Stomach (tissue), 9 donors: ENCODE data around the gene ABCA1. TPM values are rescaled to one million over a fixed set of nuclear protein-coding genes. Genes with fewer than 3 reads are reported as not detected.

Experiments
- DNase-seq, 2 donors: peaks; one replicate each; pipeline versions ENCODE4 v3.0.0 to v3.0.0-alpha.2; 2013 to 2019
- H3K27ac ChIP-seq, 5 donors: fragments of 200-600 bp in 4 of 5; sonication (generic) in 4 of 5; one replicate each; pipeline ENCODE4 v1.5.1; 2013 to 2019; ENCODE audit warnings: mild to moderate bottlenecking in 1 of 5, moderate library complexity in 1 of 5
- H3K27me3 ChIP-seq, 3 donors: fragments of 200-600 bp; sonication (generic); one replicate each; pipeline ENCODE4 v1.5.1; 2017 to 2019; ENCODE audit warnings: mixed run types in 1 of 3
- H3K36me3 ChIP-seq, 4 donors: fragments of 200-600 bp; sonication (generic); 1 replicate in 3 of 4; 2 replicates in 1 of 4; pipeline ENCODE4 v1.5.1; 2016 to 2019
- H3K4me1 ChIP-seq, 4 donors: fragments of 200-600 bp; sonication (generic); one replicate each; pipeline ENCODE4 v1.5.1; 2016 to 2019
- H3K4me3 ChIP-seq, 4 donors: fragments of 200-600 bp; sonication (generic) in 3 of 4; one replicate each; pipeline ENCODE4 v1.5.1; 2016 to 2019; ENCODE audit warnings: mild to moderate bottlenecking in 1 of 4
- H3K9me3 ChIP-seq, 4 donors: fragments of 200-600 bp; sonication (generic); one replicate each; pipeline ENCODE4 v1.5.1; 2016 to 2019
- EP300 ChIP-seq: sonication (generic); formaldehyde crosslinking; IDR thresholded peaks from one replicate; pipeline ENCODE4 v1.6.1; 2017; ENCODE audit warnings: antibody characterized with exemption
- POLR2A ChIP-seq, 4 donors: fragments of 450-650 bp; IDR thresholded peaks; one replicate each; pipeline ENCODE4 v1.6.1; 2016; ENCODE audit warnings: antibody characterized with exemption in 4 of 4, control low read depth in 2 of 4, mild to moderate bottlenecking in 1 of 4, moderate library complexity in 1 of 4
- POLR2AphosphoS5 ChIP-seq, 3 donors: sonication (generic); formaldehyde crosslinking; IDR thresholded peaks; one replicate each; pipeline ENCODE4 v1.6.1; 2016; ENCODE audit warnings: antibody characterized with exemption in 3 of 3
- WGBS, 5 donors: extraction: QIAGEN DNeasy Blood & Tissue Kit in 3 of 5; methylation state at CpG; one replicate each; pipeline versions ENCODE4 v1.1.5 to v1.1.7; 2013 to 2018; 5-methylcytosine and 5-hydroxymethylcytosine counted together
- intact Hi-C: fragments of 100-400 bp; cut with DNase I; formaldehyde crosslinking; loops from one replicate; pipeline ENCODE4 v1.15.1; 2023; ENCODE audit warnings: low total_unique reads
- polyA plus RNA-seq, 3 donors: library from polyadenylated mRNA; stranded (reverse); fragments of 200-250 nt; gene quantifications; one replicate each; pipeline ENCODE4 v1.2.3, GENCODE V29; 2013
- total RNA-seq, 5 donors: library from RNA; depleted of rRNA; stranded (reverse); fragments of >200 nt; gene quantifications; one replicate each; pipeline versions ENCODE4 v1.1.0 to v1.2.3, GENCODE V29; 2014 to 2016
- TF ChIP-seq, protein P1 (sequence below), 7 experiments: fragments of 450-650 bp in 4 of 7; fragments of 200-600 bp in 3 of 7; sonication (generic) in 3 of 7; IDR thresholded peaks; one replicate each; pipeline ENCODE4 v1.5.1; 2016 to 2019; ENCODE audit warnings: antibody characterized with exemption in 7 of 7, control low read depth in 2 of 7, mild to moderate bottlenecking in 1 of 7
- donor health status: healthy with polysubstance abuse.
- donor health status: Bipolar disorder and iron deficiency.
- donor health status: healthy.

Gene ABCA1
- total and polyA plus RNA-seq, 8 donors = 1.9 to 75.3 (median 18.4) TPM

DNA sequence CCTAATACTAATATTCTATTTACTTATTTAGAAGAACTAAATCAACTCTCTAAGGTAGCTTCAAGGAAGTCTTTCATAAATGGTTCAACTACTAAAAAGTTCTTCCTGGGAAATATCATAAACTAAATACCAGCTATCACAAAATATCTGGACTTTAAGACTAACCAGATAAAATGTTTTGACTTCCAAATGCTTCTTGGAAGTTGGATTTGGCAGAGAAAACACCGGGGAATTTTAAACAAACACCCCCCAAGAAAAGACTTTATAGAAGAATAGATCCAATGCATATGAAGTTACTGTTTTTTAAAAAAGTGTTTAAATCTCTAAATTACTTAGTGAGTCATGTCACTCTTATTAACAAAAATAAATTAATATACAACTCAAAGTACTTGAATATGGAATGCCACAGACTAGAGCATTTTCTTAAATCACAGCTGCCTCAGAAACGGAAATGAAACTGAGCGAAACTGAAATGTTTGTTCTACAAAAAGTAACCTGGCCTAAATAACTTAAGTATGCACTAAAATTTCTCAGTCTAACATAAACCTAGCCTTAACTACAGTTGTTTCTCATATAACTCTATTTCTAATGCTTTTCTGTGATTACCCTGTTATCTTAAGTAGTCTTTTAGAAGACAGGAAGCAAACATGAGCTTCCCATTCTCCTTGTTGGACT is 6.8 kb downstream of the ABCA1 start:
- peak in 1 of 2 donors; percentile 28 for DNase-seq
- Histone ChIP-seq H3K36me3 (no peaks in the 10 kb centered on the region), H3K4me3 (no peak overlapping the region), H3K4me1 (peaks cover 15 to 96% (median 55%) of the 10 kb centered on the region in 4 donors), H3K27ac (peak overlapping the region in 3 of 5 donors; percentile 44 to 58 (median 48)), H3K9me3 (no peaks in the 10 kb centered on the region), H3K27me3 (no peaks in the 10 kb centered on the region)
- intact Hi-C loops = no loop called here
- TF ChIP-seq EP300 (no peak), POLR2AphosphoS5 (IDR thresholded peaks at IDR 0.05) (no peak), POLR2A (IDR thresholded peaks at IDR 0.05) (no peak)
- TF ChIP-seq, protein P1, sequence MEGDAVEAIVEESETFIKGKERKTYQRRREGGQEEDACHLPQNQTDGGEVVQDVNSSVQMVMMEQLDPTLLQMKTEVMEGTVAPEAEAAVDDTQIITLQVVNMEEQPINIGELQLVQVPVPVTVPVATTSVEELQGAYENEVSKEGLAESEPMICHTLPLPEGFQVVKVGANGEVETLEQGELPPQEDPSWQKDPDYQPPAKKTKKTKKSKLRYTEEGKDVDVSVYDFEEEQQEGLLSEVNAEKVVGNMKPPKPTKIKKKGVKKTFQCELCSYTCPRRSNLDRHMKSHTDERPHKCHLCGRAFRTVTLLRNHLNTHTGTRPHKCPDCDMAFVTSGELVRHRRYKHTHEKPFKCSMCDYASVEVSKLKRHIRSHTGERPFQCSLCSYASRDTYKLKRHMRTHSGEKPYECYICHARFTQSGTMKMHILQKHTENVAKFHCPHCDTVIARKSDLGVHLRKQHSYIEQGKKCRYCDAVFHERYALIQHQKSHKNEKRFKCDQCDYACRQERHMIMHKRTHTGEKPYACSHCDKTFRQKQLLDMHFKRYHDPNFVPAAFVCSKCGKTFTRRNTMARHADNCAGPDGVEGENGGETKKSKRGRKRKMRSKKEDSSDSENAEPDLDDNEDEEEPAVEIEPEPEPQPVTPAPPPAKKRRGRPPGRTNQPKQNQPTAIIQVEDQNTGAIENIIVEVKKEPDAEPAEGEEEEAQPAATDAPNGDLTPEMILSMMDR (IDR thresholded peaks at IDR 0.05) = no peak
- WGBS, 5 donors = 29 to 38% (median 34%) methylated on average over 3 of the region's 3 CpGs

GRCh38 chr9:104915753-104916152 is 12.2 kb downstream of the ABCA1 start:
- WGBS, 5 donors = 62 to 95% (median 77%) methylated on average over 3 of the region's 3 CpGs
- no peaks in the 10 kb centered on the region for H3K9me3 ChIP-seq
- peaks cover 21 to 95% (median 58%) of the 10 kb centered on the region in 4 donors for H3K4me1 ChIP-seq
- DNase-seq = no peak
- no peaks in the 10 kb centered on the region for H3K27me3 ChIP-seq
- no peak overlapping the region for H3K27ac ChIP-seq
- intact Hi-C loops = loop anchor here (10.0 kb wide), 1 partner anchor 51 kb away; no protein-coding TSS in a partner anchor
- TF ChIP-seq POLR2A (IDR thresholded peaks at IDR 0.05) (no peak), POLR2AphosphoS5 (IDR thresholded peaks at IDR 0.05) (no peak), EP300 (no peak)
- TF ChIP-seq, protein P1 (IDR thresholded peaks at IDR 0.05) = no peak
- no peak overlapping the region for H3K4me3 ChIP-seq
- no peaks in the 10 kb centered on the region for H3K36me3 ChIP-seq

GRCh38 chr9:104915049-104915448 is 12.9 kb downstream of the ABCA1 start:
- H3K4me3 ChIP-seq = no peak overlapping the region
- intact Hi-C loops = loop anchor here (10.0 kb wide), 1 partner anchor 50 kb away; no protein-coding TSS in a partner anchor
- H3K9me3 ChIP-seq = no peaks in the 10 kb centered on the region
- WGBS, 5 donors = 62 to 80% (median 75%) methylated on average over 7 of the region's 7 CpGs
- H3K27me3 ChIP-seq = no peaks in the 10 kb centered on the region
- no peak overlapping the region for H3K27ac ChIP-seq
- TF ChIP-seq, protein P1 (IDR thresholded peaks at IDR 0.05) = no peak
- TF ChIP-seq EP300 = no peak
- TF ChIP-seq POLR2A (IDR thresholded peaks at IDR 0.05) = no peak
- no peak for TF ChIP-seq POLR2AphosphoS5 (IDR thresholded peaks at IDR 0.05)
- DNase-seq = no peak
- H3K36me3 ChIP-seq = no peaks in the 10 kb centered on the region
- peaks cover 28 to 95% (median 59%) of the 10 kb centered on the region in 4 donors for H3K4me1 ChIP-seq

GRCh38 chr9:104914466-104914865 is 13.5 kb downstream of the ABCA1 start:
- TF ChIP-seq POLR2A (IDR thresholded peaks at IDR 0.05) = no peak
- TF ChIP-seq, protein P1 (IDR thresholded peaks at IDR 0.05) = no peak
- no peak for TF ChIP-seq EP300
- no peak for TF ChIP-seq POLR2AphosphoS5 (IDR thresholded peaks at IDR 0.05)
- no peak for DNase-seq
- WGBS, 5 donors = 83 to 95% (median 88%) methylated on average over 3 of the region's 3 CpGs
- no peaks in the 10 kb centered on the region for H3K9me3 ChIP-seq
- no peaks in the 10 kb centered on the region for H3K36me3 ChIP-seq
- H3K4me1 ChIP-seq = peaks cover 32 to 95% (median 61%) of the 10 kb centered on the region in 4 donors
- H3K27ac ChIP-seq = no peak overlapping the region
- H3K4me3 ChIP-seq = no peak overlapping the region
- intact Hi-C loops = loop anchor here (10.0 kb wide), 1 partner anchor 50 kb away; no protein-coding TSS in a partner anchor
- H3K27me3 ChIP-seq = no peaks in the 10 kb centered on the region
